ENCODE results near the gene LYPD1.

The LYPD1 gene

DNA sequence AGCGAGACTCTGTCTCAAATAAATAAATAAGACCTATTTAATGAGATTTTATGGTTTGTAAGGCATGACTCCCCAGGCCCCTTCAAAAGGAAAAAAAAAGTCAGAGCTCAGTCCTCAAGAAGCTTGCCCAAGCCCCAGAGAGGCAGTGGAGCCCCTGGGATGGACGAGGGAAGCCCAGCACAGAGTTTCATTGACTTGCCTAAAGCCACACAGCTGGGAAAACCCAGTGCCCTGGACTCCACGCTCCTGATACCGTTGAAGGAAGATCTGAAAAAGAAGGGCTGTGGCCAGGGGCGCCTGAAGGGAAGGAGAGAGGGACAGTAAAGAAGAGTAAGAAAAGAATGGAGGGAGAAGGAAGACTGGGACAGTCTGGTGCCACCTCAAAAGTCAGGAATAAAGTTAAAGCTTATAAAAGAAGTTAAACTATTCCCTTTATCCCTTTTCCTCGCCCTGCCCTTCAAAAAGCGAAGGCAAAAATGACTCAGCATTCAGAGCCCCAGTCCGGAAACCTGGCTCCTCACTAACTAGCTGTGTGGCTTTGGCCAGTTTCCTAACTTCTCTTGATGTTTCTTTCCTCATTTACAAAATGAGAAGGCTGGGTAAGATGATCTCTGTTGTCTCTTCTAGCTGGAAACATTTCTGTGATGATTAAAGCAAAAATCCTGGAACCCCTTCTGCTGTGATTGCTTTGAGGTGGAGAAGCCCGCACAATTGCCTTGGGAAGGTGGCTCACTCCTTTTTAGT, 46.7 kb downstream of the LYPD1 start:
- DNase-seq = no peak

GRCh38 chr2:132621131-132621875, 48.7 kb downstream of the LYPD1 start:
- DNase-seq = no peak

- DNase-seq = no peak
Measured at GRCh38 chr2:132620115-132620514, 49.9 kb downstream of the LYPD1 start.

DNA sequence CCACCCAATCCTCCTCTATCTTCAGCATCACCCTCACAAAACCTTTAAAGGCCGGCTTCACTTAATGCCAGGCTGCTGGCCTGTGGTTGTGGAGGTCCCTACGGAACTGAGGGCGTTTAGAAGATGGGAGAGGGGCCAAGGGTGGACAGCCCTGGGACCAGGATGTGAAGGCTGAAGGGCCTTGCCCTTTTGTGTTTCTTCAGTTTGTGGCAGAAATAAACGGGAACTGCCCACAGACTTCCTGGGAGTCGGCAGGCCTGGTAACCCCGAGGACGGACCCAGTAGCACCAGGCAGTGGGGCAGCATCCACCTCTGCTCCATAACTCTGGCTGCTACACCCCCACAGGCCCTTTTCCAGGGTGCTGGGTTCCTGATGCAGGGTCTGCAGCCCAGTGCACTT, 51.3 kb downstream of the LYPD1 start:
- no peak for DNase-seq

DNA sequence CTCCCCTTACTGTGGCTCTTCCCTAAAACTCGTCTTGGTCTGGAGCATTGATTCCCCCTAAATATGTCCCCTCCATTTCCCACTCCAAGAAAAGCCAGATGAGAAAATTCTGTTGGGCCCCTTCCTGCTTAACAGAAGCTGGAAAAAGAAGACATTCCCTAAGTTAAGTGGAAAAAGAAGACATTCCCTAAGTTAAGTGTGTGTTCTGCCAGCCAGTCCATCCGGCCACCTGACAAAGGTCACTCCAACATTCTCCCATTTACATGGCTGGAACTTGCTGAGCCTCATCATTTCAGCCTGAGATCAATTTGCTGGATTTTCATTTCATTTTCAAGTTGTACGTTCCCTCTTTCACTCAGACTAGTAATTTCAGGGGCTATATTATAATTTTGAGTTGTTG, 52.0 kb downstream of the LYPD1 start:
- no peak for DNase-seq

- no peak for DNase-seq
Measured at GRCh38 chr2:132615329-132616085, 54.5 kb downstream of the LYPD1 start.

- DNase-seq = no peak
Measured at GRCh38 chr2:132611719-132612118, 58.3 kb downstream of the LYPD1 start.

DNA sequence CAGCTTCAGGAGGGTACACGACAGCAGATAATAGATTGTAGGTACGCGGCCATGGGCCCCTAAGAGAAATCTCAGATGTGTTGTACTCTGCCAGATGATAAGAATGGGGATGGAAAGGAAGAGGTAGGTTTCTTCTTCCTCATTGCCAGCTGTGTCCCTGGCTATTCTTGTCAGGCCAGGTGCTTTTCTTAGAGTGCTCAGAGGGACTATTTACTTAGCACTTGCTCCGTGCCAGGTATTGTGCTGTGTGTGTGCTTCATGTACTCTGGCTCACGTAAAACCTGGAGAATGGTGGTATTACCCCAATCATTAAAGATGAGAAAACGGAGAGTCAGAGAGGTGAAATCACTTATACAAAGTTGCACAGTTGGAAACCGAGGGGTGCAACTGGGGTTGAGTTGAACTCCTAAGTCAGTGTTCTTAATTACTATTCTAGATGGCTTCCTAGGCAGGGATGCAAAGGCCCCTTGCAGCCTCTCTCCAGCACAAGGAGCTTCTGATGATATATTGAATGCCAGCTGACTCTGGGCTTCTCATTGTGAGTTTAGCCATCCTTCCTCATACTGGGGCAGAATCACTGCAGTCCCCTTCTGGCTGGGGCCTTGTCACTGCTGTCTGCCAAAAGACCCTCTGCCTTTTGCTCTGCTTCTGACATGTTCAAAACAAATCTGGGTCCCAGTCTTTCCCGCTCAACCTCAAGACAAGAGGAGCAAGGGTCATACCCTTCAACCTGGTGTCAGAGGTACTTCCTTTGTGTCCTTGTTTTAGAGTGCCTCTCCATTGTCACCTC, 60.7 kb downstream of the LYPD1 start:
- DNase-seq = no peak

DNA sequence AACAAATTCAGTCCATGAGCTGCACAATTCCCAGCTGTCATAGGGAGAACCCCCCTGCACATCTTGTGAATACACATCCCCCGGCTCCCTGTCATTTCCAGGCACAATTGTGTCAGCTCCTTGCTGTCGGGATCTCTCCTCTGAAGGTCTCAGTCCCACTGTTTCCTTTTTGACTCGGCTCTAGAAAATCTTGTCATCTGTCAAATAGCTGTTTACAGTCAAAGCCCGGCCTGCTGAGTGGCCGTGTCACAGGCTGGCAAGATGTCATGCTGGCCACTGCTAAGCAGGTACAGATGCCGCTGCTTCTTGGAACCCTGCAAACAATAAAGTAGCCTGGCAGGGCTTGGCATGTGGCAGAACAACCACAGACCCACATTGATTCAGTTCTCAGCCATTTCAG, 61.7 kb downstream of the LYPD1 start:
- no peak for DNase-seq

- no peak for DNase-seq
Measured at GRCh38 chr2:132607426-132608090, 62.4 kb downstream of the LYPD1 start.

- no peak for DNase-seq
Measured at GRCh38 chr2:132606649-132607048, 63.4 kb downstream of the LYPD1 start.

DNA sequence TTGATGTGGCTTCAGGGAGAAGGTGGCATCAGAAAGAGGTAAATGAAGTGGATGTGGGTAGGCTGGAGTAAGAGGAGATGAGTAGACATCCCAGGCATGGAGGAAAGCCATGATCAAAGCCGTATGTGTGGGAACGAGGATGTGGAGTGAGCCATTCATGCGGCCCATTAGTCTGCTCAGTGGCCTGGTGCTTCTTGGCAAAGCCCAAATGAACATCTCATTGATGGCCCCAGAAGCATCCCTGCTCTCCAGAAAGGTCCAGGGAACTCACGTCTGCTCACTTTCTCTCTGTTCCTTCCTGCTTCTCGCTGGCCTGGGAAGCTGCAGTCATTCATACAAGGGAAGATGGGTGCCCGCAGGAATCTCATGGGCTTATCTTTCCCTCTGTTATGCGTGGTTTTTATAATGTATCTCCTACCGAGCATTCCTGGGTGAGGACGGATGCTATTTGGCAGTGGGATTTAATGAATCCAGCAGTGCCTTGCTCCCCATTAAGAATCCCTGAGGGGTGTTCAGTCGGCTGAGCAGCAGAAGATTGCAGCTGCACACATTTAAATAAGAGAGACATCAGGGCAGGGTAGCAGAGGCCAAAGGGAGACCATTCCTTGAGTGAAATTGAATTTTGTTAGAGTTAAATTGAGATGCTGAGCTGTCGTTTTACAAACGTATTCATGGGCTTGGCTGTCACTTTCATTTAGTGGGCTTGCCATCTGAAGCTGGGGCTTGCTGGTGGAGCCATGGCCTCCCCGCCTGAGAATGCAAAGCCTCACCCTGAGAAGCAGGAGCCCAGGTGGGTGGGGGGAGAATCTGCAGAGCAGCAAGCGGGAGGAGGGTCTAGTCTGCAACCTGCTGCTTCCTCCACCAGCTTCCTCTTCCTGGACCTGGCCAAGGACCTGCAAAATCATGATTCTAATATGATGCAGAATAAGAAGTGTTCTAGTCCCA, 64.5 kb downstream of the LYPD1 start:
- no peak for DNase-seq

DNA sequence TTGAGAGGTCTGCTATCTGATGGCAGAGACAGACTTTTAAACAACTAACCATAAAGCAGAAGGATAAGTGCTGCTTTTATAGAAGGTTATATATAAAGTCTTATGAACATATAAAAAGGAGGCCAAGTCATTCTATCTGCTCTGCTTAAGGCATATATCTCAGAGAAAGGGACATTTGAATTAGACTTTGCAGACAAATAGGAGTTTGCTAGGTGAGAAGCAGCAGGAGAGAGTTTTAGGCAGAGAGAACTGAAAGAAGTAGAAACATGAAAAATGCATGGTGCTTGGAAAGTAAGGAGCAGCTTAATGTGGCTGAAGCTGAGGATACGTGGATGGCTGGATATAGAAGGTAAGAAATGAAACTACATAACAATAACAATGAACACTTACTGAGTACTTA, 65.4 kb downstream of the LYPD1 start:
- DNase-seq = no peak

DNA sequence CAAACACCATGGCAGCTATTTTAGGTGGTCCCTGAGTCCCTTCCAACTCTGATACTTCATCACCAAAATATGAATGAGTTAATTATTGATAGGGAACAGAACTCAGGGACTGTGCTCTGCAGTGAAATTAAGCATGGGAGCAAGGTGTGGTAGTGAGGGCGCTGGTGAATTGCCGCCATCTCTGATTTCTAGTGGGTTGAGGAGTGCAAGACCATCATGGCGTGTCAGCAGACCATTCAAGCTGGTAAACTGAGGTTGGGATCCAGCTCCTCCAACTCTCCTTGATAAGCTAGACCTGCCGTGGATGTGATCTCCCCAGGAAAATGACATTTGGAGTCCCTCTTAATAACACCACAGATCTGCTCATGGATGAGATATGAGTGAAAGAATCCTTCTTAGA, 70.4 kb downstream of the LYPD1 start:
- no peak for DNase-seq

DNA sequence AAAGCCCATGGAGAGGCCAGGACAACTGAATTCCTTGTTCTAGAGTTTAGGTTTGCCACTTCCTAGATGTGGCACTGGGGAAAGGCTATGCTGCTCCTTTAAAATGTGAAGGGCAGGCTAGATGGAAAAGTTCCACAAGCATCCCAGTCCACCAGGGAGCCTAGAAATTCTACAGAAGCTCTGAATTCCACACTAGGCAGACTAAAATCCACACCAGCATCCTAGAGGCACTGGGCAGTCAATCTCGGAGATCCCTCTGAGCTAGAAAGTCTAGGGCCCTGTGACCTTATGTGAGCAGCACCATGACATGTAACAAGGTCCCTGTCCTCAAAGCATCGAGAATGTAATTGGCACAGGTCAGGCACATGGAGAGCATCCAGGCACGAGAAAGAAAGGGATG, 71.5 kb downstream of the LYPD1 start:
- DNase-seq = no peak

GRCh38 chr2:132597831-132598230, 72.2 kb downstream of the LYPD1 start:
- DNase-seq = no peak

GRCh38 chr2:132597166-132597565, 72.8 kb downstream of the LYPD1 start:
- no peak for DNase-seq

DNA sequence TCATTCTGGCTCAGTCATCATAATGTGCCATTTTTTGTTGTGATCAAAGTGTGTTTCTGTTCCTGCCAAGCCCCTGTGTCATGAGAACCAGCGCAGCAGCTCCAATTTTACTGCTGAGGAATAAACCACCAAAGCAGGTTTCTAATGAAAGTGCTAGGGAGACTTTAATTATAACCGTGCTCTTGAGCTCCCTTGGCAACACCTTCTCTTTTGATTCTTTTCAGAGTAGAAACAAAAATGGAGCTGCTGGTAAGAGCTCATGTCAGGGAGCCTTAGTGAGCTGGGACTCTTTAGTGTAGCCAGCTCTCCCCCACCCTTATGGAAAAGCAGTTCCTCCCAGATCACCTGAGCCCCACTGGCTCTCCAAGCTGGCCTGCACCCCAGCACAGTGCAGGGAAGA, 74.3 kb downstream of the LYPD1 start:
- no peak for DNase-seq

- DNase-seq = no peak
Measured at GRCh38 chr2:132595186-132595585, 74.8 kb downstream of the LYPD1 start.

All from activated naive CD4-positive, alpha-beta T cell treated with anti-CD3 and anti-CD28 coated beads, Interleukin-2, amount 50 U/mL, for 16 hours (primary cell).